ENCODE measurements around the gene JUN.

DNA sequence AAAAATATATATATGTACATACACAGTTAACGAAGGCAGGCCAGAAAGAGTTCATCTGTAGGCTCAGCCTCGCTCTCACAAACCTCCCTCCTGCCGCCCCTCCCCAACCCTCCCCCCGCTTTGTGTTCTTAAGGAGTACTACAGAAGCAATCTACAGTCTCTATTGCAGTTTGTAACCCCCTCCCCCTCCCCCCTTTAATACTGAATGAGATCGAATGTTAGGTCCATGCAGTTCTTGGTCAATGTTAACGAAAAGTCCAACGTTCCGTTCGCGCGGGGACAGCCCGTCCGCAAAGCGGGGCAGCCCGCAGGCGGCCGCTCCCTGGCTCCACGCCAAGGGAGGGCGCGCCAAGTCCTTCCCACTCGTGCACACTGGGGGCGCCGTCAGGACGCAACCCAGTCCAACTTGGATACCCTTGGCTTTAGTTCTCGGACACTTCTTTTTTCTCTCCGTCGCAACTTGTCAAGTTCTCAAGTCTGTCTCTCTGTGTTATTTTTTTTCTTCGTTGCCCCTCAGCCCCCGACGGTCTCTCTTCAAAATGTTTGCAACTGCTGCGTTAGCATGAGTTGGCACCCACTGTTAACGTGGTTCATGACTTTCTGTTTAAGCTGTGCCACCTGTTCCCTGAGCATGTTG, 2.2 kb downstream of the JUN start:
- TF ChIP-seq, protein P1, sequence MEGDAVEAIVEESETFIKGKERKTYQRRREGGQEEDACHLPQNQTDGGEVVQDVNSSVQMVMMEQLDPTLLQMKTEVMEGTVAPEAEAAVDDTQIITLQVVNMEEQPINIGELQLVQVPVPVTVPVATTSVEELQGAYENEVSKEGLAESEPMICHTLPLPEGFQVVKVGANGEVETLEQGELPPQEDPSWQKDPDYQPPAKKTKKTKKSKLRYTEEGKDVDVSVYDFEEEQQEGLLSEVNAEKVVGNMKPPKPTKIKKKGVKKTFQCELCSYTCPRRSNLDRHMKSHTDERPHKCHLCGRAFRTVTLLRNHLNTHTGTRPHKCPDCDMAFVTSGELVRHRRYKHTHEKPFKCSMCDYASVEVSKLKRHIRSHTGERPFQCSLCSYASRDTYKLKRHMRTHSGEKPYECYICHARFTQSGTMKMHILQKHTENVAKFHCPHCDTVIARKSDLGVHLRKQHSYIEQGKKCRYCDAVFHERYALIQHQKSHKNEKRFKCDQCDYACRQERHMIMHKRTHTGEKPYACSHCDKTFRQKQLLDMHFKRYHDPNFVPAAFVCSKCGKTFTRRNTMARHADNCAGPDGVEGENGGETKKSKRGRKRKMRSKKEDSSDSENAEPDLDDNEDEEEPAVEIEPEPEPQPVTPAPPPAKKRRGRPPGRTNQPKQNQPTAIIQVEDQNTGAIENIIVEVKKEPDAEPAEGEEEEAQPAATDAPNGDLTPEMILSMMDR (IDR thresholded peaks at IDR 0.05): peak; percentile 42 to 66 (median 56)
- TF ChIP-seq POLR2A (IDR thresholded peaks at IDR 0.05) (peak in 3 of 4 donors; percentile 18 to 27 (median 21)), POLR2AphosphoS5 (IDR thresholded peaks at IDR 0.05) (peak; percentile 75 to 80), EP300 (IDR thresholded peaks at IDR 0.05) (peak in 1 of 4 donors; percentile 8)
